ENCODE data around the gene RAB27A.

- TF ChIP-seq CTCF (conservative IDR thresholded peaks at IDR 0.05 in 1 of 2, IDR thresholded peaks at IDR 0.05 in 1 of 2; ENCODE audit: low read depth in 1 of 2, low read length in 2 of 2), result no peak
- TF ChIP-seq EZH2 (IDR thresholded peaks at IDR 0.05; ENCODE audit: low read length, missing control alignments), result no peak
Measured at GRCh38 chr15:55231455-55231854, 58.2 kb downstream of the RAB27A start.

Data from fibroblast of lung (primary cell).